WTC11 (cell line): Measurements from ENCODE around the gene FTMT. TPM values are rescaled to one million over a fixed set of nuclear protein-coding genes. Genes with fewer than 3 reads are reported as not detected.

Experiments used
- ATAC-seq: fragments of 200-7000 bp; cut with Tn5 transposase; 2 replicates; pipeline ENCODE4 v1.10.0; 2021; ENCODE audit warnings: mild to moderate bottlenecking, moderate library complexity
- CTCF ChIA-PET: fragments of 300-600 bp; sonication (Branson Sonifier 250); formaldehyde crosslinking; loops from one replicate; lab custom pipeline; 2021; ENCODE audit warnings: antibody characterized with exemption; lab: Charles Lee
- POLR2A ChIA-PET: fragments of 350-600 bp; sonication (Branson Sonifier 250); formaldehyde crosslinking; loops from one replicate; lab custom pipeline; 2021; ENCODE audit warnings: antibody characterized with exemption; lab: Charles Lee
- DNase-seq: peaks from one replicate; pipeline ENCODE4 v3.0.0; 2021; ENCODE audit warnings: low spot score
- H3K27ac Mint-ChIP-seq: 2 replicates; pipeline ENCODE4 v1.8.0; 2021; ENCODE audit warnings: mixed read lengths
- H3K27me3 Mint-ChIP-seq: 2 replicates; pipeline ENCODE4 v1.8.0; 2021; ENCODE audit warnings: low read depth, mild to moderate bottlenecking, moderate library complexity, mixed read lengths
- H3K36me3 Mint-ChIP-seq: 2 replicates; pipeline ENCODE4 v1.8.0; 2021; ENCODE audit warnings: mixed read lengths
- H3K4me1 Mint-ChIP-seq: 2 replicates; pipeline ENCODE4 v1.8.0; 2022; ENCODE audit warnings: mixed read lengths
- H3K4me3 Mint-ChIP-seq: 2 replicates; pipeline ENCODE4 v1.8.0; 2021; ENCODE audit warnings: mild to moderate bottlenecking, moderate library complexity, mixed read lengths
- H3K9me3 Mint-ChIP-seq: 2 replicates; pipeline ENCODE4 v1.8.0; 2021; ENCODE audit warnings: mixed read lengths
- CREB1 ChIP-seq: sonication (generic); formaldehyde crosslinking; IDR thresholded peaks from 2 replicates; pipeline ENCODE4 v1.8.0; 2023; ENCODE audit warnings: mild to moderate bottlenecking, missing genetic modification reagents
- CREM ChIP-seq: sonication (generic); formaldehyde crosslinking; IDR thresholded peaks from 2 replicates; pipeline ENCODE4 v1.8.1; 2022; ENCODE audit warnings: mild to moderate bottlenecking, missing genetic modification reagents, moderate library complexity
- ELF4 ChIP-seq: sonication (generic); formaldehyde crosslinking; IDR thresholded peaks from 2 replicates; pipeline ENCODE4 v1.8.1; 2022; ENCODE audit warnings: low read depth, mild to moderate bottlenecking, moderate library complexity, missing genetic modification reagents
- ESRRA ChIP-seq: sonication (generic); formaldehyde crosslinking; IDR thresholded peaks from 2 replicates; pipeline ENCODE4 v1.8.1; 2022; ENCODE audit warnings: mild to moderate bottlenecking, missing genetic modification reagents, borderline replicate concordance
- FOXK1 ChIP-seq: sonication (generic); formaldehyde crosslinking; IDR thresholded peaks from 2 replicates; pipeline ENCODE4 v1.8.0; 2022; ENCODE audit warnings: mild to moderate bottlenecking, moderate library complexity, missing genetic modification reagents
- GABPB1 ChIP-seq: sonication (generic); formaldehyde crosslinking; IDR thresholded peaks from 2 replicates; pipeline ENCODE4 v1.8.1; 2023; ENCODE audit warnings: mild to moderate bottlenecking, missing genetic modification reagents
- JUN ChIP-seq: sonication (generic); formaldehyde crosslinking; IDR thresholded peaks from 2 replicates; pipeline ENCODE4 v1.8.0; 2023; ENCODE audit warnings: mild to moderate bottlenecking, missing genetic modification reagents
- NR1H2 ChIP-seq: sonication (generic); formaldehyde crosslinking; IDR thresholded peaks from 2 replicates; pipeline ENCODE4 v1.9.0; 2021; ENCODE audit warnings: mild to moderate bottlenecking, moderate library complexity, missing genetic modification reagents
- RORB ChIP-seq: fragments of 250-450 bp; sonication (Bioruptor Pico); IDR thresholded peaks from 2 replicates; pipeline ENCODE4 v1.9.0; 2021; ENCODE audit warnings: mild to moderate bottlenecking
- TEAD1 ChIP-seq: sonication (generic); formaldehyde crosslinking; IDR thresholded peaks from 2 replicates; pipeline ENCODE4 v1.8.0; 2022; ENCODE audit warnings: mild to moderate bottlenecking, missing genetic modification reagents
- TP53 ChIP-seq: sonication (generic); formaldehyde crosslinking; IDR thresholded peaks from 2 replicates; pipeline ENCODE4 v1.8.1; 2023; ENCODE audit warnings: mild to moderate bottlenecking, missing genetic modification reagents
- ZNF232 ChIP-seq: sonication (generic); formaldehyde crosslinking; IDR thresholded peaks from 2 replicates; pipeline ENCODE4 v1.8.0; 2022; ENCODE audit warnings: mild to moderate bottlenecking, missing genetic modification reagents
- ZNF263 ChIP-seq: sonication (generic); formaldehyde crosslinking; IDR thresholded peaks from 2 replicates; pipeline ENCODE4 v1.8.1; 2022; ENCODE audit warnings: low read depth, mild to moderate bottlenecking, moderate library complexity, missing genetic modification reagents
- ZNF317 ChIP-seq: sonication (generic); formaldehyde crosslinking; IDR thresholded peaks from 2 replicates; pipeline ENCODE4 v1.8.1; 2023; ENCODE audit warnings: low read depth, mild to moderate bottlenecking, moderate library complexity, missing genetic modification reagents, borderline replicate concordance
- ZNF416 ChIP-seq: fragments of 250-450 bp; sonication (Bioruptor Pico); IDR thresholded peaks from 2 replicates; pipeline ENCODE4 v1.9.0; 2021; ENCODE audit warnings: mild to moderate bottlenecking, inconsistent platforms
- total RNA-seq: library from RNA; stranded (reverse); gene quantifications from 3 replicates; pipeline ENCODE4 v1.2.3, GENCODE V29; 2021
- TF ChIP-seq, protein P1 (sequence below): sonication (generic); formaldehyde crosslinking; IDR thresholded peaks from 2 replicates; pipeline ENCODE4 v1.8.1; 2022; ENCODE audit warnings: missing genetic modification reagents, borderline replicate concordance
- TF ChIP-seq, protein P2 (sequence below): sonication (generic); formaldehyde crosslinking; IDR thresholded peaks from 2 replicates; pipeline ENCODE4 v1.8.0; 2022; ENCODE audit warnings: mild to moderate bottlenecking, missing genetic modification reagents
- TF ChIP-seq, protein P3 (sequence below): sonication (generic); formaldehyde crosslinking; IDR thresholded peaks from 2 replicates; pipeline ENCODE4 v1.8.0; 2023; ENCODE audit warnings: missing genetic modification reagents, mild to moderate bottlenecking, borderline replicate concordance
- TF ChIP-seq, protein P4 (sequence below): sonication (generic); formaldehyde crosslinking; IDR thresholded peaks from 2 replicates; pipeline ENCODE4 v1.8.1; 2023; ENCODE audit warnings: mild to moderate bottlenecking, missing genetic modification reagents, moderate library complexity
- TF ChIP-seq, protein P5 (sequence below): fragments of 250-450 bp; sonication (Bioruptor Pico); IDR thresholded peaks from 2 replicates; pipeline ENCODE4 v1.8.0; 2021; ENCODE audit warnings: mild to moderate bottlenecking
- TF ChIP-seq, protein P6 (sequence below): sonication (generic); formaldehyde crosslinking; IDR thresholded peaks from 2 replicates; pipeline ENCODE4 v1.8.0; 2022; ENCODE audit warnings: mild to moderate bottlenecking, missing genetic modification reagents
- TF ChIP-seq, protein P7 (sequence below): sonication (generic); formaldehyde crosslinking; conservative IDR thresholded peaks from 2 replicates; pipeline ENCODE4 v1.8.1; 2022; ENCODE audit warnings: mild to moderate bottlenecking, missing genetic modification reagents

Gene FTMT
- total RNA-seq, 1 experiment from 2014 or later = not detected

DNA sequence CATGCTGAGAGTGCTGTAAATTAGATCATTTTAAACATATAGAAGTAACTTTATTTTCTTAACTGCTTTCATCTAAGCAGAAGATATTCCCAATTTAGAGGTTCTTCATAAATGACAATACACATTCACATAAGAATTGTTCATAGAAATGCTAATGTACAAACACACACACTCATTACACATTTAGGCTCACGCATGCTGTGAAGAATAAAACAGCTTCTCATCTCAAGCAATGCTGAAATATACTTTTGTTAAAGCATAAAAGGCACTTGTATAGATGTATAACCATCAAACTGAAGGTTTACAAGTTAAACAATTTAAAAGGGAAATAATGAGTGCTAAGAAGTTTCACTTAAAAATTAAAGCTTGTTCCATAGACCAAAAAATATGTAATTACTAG is 18.1 kb upstream of the FTMT start:
- ATAC-seq = no peak
- DNase-seq = no peak
- Mint-ChIP-seq H3K27me3 (peaks cover 2% of the 10 kb centered on the region; the same call in 1 of the 2 replicates), H3K9me3 (0 out of 2 replicates have a peak, but pooled peaks cover 7% of the 10 kb centered on the region)
- TF ChIP-seq, protein P1, sequence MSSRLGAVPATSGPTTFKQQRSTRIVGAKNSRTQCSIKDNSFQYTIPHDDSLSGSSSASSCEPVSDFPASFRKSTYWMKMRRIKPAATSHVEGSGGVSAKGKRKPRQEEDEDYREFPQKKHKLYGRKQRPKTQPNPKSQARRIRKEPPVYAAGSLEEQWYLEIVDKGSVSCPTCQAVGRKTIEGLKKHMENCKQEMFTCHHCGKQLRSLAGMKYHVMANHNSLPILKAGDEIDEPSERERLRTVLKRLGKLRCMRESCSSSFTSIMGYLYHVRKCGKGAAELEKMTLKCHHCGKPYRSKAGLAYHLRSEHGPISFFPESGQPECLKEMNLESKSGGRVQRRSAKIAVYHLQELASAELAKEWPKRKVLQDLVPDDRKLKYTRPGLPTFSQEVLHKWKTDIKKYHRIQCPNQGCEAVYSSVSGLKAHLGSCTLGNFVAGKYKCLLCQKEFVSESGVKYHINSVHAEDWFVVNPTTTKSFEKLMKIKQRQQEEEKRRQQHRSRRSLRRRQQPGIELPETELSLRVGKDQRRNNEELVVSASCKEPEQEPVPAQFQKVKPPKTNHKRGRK (CRISPR knock-in tag) = no peak
- no peak for TF ChIP-seq JUN (CRISPR knock-in tag)
- TF ChIP-seq CREB1 (CRISPR knock-in tag) = no peak
- TF ChIP-seq ZNF416 (CRISPR knock-in tag) = no peak
- TF ChIP-seq TP53 (CRISPR knock-in tag) = no peak
- TF ChIP-seq, protein P2, sequence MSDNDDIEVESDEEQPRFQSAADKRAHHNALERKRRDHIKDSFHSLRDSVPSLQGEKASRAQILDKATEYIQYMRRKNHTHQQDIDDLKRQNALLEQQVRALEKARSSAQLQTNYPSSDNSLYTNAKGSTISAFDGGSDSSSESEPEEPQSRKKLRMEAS (CRISPR knock-in tag) = no peak
- TF ChIP-seq, protein P3, sequence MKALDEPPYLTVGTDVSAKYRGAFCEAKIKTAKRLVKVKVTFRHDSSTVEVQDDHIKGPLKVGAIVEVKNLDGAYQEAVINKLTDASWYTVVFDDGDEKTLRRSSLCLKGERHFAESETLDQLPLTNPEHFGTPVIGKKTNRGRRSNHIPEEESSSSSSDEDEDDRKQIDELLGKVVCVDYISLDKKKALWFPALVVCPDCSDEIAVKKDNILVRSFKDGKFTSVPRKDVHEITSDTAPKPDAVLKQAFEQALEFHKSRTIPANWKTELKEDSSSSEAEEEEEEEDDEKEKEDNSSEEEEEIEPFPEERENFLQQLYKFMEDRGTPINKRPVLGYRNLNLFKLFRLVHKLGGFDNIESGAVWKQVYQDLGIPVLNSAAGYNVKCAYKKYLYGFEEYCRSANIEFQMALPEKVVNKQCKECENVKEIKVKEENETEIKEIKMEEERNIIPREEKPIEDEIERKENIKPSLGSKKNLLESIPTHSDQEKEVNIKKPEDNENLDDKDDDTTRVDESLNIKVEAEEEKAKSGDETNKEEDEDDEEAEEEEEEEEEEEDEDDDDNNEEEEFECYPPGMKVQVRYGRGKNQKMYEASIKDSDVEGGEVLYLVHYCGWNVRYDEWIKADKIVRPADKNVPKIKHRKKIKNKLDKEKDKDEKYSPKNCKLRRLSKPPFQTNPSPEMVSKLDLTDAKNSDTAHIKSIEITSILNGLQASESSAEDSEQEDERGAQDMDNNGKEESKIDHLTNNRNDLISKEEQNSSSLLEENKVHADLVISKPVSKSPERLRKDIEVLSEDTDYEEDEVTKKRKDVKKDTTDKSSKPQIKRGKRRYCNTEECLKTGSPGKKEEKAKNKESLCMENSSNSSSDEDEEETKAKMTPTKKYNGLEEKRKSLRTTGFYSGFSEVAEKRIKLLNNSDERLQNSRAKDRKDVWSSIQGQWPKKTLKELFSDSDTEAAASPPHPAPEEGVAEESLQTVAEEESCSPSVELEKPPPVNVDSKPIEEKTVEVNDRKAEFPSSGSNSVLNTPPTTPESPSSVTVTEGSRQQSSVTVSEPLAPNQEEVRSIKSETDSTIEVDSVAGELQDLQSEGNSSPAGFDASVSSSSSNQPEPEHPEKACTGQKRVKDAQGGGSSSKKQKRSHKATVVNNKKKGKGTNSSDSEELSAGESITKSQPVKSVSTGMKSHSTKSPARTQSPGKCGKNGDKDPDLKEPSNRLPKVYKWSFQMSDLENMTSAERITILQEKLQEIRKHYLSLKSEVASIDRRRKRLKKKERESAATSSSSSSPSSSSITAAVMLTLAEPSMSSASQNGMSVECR = no peak
- TF ChIP-seq NR1H2 (CRISPR knock-in tag) = no peak
- TF ChIP-seq, protein P4, sequence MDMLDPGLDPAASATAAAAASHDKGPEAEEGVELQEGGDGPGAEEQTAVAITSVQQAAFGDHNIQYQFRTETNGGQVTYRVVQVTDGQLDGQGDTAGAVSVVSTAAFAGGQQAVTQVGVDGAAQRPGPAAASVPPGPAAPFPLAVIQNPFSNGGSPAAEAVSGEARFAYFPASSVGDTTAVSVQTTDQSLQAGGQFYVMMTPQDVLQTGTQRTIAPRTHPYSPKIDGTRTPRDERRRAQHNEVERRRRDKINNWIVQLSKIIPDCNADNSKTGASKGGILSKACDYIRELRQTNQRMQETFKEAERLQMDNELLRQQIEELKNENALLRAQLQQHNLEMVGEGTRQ (CRISPR knock-in tag) = no peak
- no peak for TF ChIP-seq ELF4
- no peak for TF ChIP-seq CREM
- TF ChIP-seq, all 79 proteins: peak for 0
- ChIA-PET CTCF (no interaction called here), POLR2A (no interaction called here)
- H3K27ac Mint-ChIP-seq = no peak overlapping the region
- no peaks in the 10 kb centered on the region for H3K36me3 Mint-ChIP-seq
- no peak overlapping the region for H3K4me3 Mint-ChIP-seq
- H3K4me1 Mint-ChIP-seq = peaks cover 11% of the 10 kb centered on the region

DNA sequence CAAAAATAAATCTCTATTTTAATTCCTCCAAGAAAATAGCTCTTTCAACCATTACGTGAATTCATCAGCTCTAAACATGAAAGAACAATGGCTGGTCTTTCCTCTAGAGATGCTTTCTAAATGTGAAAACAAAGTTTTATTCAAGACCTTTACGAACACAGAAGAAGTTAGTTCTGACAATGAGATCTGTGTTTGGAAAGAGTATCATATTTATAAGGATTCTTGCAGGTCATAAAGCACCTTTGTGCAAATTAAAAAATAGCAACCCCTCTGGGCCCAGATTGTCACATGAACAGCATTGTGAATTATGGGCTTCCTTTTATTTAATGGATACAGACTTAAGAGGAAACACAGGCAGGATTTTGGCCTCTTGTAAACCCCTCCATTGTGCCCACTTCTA is 17.7 kb upstream of the FTMT start:
- Mint-ChIP-seq H3K4me1 (peaks cover 11% of the 10 kb centered on the region), H3K27ac (no peak overlapping the region), H3K9me3 (0 out of 2 replicates have a peak, but pooled peaks cover 7% of the 10 kb centered on the region), H3K27me3 (peaks cover 2% of the 10 kb centered on the region; the same call in 1 of the 2 replicates), H3K4me3 (no peak overlapping the region), H3K36me3 (no peaks in the 10 kb centered on the region)
- DNase-seq (no peak), ATAC-seq (no peak)
- POLR2A ChIA-PET = no interaction called here
- CTCF ChIA-PET = no interaction called here
- TF ChIP-seq GABPB1 (no peak), TEAD1 (no peak), ZNF232 (CRISPR knock-in tag) (no peak), FOXK1 (no peak), ZNF317 (CRISPR knock-in tag) (no peak), RORB (CRISPR knock-in tag) (no peak), ZNF263 (CRISPR knock-in tag) (no peak), ESRRA (CRISPR knock-in tag) (no peak)
- TF ChIP-seq, protein P3 = no peak
- TF ChIP-seq, protein P5, sequence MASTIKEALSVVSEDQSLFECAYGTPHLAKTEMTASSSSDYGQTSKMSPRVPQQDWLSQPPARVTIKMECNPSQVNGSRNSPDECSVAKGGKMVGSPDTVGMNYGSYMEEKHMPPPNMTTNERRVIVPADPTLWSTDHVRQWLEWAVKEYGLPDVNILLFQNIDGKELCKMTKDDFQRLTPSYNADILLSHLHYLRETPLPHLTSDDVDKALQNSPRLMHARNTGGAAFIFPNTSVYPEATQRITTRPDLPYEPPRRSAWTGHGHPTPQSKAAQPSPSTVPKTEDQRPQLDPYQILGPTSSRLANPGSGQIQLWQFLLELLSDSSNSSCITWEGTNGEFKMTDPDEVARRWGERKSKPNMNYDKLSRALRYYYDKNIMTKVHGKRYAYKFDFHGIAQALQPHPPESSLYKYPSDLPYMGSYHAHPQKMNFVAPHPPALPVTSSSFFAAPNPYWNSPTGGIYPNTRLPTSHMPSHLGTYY (CRISPR knock-in tag) = no peak
- TF ChIP-seq, protein P6, sequence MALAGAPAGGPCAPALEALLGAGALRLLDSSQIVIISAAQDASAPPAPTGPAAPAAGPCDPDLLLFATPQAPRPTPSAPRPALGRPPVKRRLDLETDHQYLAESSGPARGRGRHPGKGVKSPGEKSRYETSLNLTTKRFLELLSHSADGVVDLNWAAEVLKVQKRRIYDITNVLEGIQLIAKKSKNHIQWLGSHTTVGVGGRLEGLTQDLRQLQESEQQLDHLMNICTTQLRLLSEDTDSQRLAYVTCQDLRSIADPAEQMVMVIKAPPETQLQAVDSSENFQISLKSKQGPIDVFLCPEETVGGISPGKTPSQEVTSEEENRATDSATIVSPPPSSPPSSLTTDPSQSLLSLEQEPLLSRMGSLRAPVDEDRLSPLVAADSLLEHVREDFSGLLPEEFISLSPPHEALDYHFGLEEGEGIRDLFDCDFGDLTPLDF = no peak
- TF ChIP-seq, protein P7, sequence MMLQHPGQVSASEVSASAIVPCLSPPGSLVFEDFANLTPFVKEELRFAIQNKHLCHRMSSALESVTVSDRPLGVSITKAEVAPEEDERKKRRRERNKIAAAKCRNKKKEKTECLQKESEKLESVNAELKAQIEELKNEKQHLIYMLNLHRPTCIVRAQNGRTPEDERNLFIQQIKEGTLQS (CRISPR knock-in tag) = no peak
